NCI-H345 treated with DMSO at 0.1 percent for 48 hours (cell line): ENCODE measurements around the gene NUP210.
A peak's percentile ranks its signal among the peaks of the same experiment; 100 is the strongest.
"Not testable (repeated sequence)": the region's sequence is repeated elsewhere in the genome, so short reads cannot be mapped to it uniquely, and the experiment has no call there.

Experiments used
- DNase-seq: peaks from one replicate; lab custom pipeline; 2025; ENCODE audit not compliant: unreplicated experiment; lab: John Stamatoyannopoulos, UW

NUP210 gene

GRCh38 chr3:13420045-13420830, at the start of gene NUP210:
Gene NUP210 (minus strand): TSS chr3:13420322. CDS start chr3:13420226, 96 bp downstream.
- peak; percentile 14 for DNase-seq

GRCh38 chr3:13466781-13467180, 46.7 kb upstream of the NUP210 start:
- DNase-seq: no peak

GRCh38 chr3:13465236-13465873, 45.2 kb upstream of the NUP210 start:
- no peak for DNase-seq

DNA sequence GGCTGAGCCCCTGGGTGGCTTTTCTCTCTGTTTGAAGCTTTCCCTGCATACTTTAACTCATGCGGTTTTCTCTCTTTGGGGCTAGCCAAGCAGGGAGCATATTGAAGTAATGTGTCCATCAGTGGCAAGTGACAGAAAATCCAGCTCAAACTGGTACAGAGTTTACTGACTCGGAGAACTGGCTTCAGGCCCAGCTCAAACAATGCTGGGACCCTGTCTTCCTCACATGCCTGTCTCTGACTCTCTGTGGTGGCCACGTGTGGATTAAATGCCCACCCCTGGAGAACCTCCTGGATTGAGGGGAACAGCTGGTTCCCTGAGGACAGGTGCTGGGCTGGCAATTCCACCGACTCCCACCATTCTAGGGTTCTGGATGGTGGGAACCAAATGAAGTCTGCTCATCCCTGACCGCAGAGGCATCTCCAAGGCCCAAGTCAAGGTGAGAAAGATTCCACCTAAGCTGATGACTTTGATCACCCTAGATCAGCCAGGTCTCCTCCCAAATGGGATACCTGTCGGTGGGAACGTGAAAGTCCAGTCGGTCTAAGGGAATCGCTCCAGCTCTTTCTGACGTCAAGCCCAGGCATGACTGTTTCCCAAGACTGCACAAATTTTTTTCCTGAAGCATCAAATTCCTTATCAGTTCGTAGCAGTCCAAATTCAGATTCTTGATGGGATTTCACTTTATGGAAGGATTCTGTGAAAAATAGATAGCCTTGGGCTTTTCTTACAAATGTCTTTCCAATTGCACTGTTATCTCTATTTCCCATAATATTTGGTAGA, 43.7 kb upstream of the NUP210 start:
- DNase-seq: no peak

DNA sequence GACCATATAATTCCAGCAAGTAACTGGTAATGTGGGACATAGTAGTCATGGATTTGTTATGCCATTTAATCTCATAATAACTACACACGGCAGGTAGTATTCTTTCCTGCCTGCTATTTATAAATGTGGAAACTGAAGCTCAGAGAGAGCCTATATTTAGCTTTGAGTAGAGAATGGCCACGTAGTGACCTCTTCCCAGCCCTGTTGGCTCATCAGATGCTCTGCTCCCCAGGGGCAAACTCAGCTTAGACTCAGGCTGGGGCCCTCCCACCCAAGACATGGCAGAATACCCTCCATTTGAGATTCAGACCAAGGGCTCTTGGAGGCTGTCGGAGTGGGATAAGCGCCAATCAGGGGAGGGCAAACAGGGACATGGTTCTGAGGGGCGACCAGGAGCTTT, 42.7 kb upstream of the NUP210 start:
- DNase-seq: no peak

DNA sequence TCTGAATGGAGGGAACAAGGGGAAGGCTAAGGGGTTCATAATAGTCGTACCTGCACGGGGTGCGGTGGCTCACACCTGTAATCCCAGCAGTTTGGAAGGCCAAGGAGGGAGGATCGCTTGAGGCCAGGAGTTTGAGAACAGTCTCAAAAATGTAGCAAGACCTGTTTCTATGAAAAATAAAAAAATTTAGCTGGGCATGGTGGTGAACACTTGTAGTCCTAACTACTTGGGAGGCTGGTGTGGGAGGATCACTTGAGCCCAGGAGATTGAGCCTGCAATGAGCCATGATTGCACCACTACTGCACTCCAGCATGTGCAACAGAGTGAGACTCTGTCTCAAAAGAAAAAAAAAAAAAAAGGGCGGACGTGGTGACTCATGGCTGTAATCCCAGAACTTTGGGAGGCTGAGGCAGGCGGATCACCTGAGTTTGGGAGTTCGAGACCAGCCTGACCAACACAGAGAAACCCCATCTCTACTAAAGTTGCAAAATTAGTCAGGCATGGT, 42.1 kb upstream of the NUP210 start:
- DNase-seq: no peak

DNA sequence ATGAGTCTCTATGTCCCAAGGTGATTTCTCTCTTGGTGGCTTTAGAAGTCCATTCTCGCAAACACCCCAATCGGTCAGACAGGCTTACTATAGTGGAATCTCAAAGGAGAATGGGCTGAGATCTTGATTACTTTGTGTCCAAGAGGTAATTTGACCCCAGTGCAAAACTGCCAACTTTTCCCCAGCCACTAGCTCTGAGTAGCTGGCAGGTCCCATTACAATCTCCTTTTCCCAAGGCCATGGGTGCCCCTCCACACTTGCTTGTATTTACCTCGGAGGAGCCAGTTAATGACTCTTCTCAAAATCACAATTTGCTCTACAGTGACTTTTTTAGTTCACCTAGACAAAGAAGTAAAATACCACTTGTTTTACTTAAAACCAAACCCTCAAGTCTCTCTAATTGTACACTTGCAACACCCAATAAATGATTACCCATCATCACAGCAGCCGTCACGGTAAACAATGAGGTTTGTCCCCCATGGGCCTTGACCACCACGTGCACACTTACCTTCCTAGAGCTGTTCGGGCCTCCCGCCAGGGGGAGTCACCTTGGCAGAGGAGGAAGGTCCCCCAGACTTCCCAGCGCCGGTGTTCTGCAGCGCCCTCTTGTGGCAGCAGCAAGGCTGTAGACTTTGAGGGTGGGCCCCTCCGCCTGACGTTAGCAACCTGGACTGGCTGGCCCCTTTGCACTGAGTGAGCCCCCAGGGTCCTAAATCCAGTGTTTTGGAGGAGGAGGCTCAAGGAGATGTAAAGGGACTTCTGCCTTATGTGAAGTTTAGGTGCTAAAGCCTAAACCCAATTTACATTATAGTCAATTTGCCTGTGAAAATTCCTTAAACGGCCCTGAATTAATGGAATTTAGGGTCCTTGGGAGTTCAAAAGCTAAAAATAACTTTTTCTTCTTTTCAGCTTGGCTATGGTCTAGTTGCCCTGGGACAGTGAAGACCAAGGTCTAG, 41.3 kb upstream of the NUP210 start:
- DNase-seq: peak; percentile 5

- DNase-seq: no peak
These were observed 40.2 kb upstream of the NUP210 start for GRCh38 chr3:13460341-13460736.

- no peak for DNase-seq
These were observed 39.7 kb upstream of the NUP210 start for GRCh38 chr3:13459605-13460340.

DNA sequence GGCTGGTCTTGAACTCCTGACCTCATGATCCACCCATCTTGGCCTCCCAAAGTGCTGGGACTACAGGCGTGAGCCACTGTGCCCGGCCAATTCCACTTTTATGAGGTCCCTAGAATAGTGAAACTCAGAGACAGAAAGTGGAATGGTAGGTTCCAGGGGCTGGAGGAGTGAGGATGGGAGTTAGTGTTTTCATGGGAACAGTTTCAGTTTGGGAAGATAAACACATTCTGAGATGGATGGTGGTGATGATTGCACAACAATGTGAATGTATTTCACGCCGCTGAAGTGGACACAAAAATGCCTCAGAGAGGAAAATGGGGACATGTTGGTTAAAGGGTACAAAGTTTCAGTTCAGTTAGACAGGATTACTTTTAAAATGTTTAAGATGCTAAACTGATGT, 37.5 kb upstream of the NUP210 start:
- no peak for DNase-seq

- DNase-seq: no peak
These were observed 35.5 kb upstream of the NUP210 start for GRCh38 chr3:13455644-13456043.

DNA sequence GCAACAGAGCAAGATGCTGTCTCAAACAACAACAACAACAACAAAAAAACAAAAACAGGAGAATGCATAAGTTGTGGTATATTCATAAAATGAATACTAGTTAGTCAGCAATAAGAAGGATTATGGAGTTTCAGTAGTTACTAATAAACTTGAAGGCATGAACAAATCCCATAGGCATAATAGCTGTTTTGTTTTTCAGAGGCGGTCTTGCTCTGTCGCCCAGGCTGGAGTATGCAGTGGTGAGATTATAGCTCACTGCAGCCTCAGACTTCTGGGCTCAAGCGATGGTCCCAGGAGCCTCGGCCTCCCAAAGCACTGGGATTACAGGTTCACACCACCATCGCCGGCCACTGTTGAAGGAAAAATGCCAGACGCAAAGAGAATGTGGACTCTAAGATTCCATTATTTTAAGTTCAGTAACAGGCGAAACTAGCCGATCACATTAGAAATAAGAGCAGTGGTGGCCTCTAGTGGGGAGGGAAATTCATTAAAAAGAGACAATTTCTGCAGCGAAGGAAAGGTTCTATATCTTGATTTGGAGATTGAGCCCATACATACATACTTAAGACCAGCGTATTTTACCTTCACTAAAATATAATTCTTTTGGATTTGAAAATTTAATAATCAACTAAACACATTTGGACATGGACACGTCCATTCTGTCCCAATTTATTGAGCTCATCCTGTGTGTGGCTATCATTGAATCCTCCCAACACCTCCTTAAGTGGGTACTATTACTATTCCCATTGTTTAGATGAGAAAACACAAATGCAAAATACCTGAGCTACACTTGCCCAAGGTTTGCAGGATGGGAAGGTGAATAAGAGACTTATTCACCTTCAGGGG, 32.6 kb upstream of the NUP210 start:
- DNase-seq: peak; percentile 39

GRCh38 chr3:13451301-13451673, 31.2 kb upstream of the NUP210 start:
- DNase-seq: no peak

GRCh38 chr3:13442882-13443281, 22.8 kb upstream of the NUP210 start:
- DNase-seq: not testable (repeated sequence)

- no peak for DNase-seq
These were observed 20.2 kb upstream of the NUP210 start for GRCh38 chr3:13440204-13440817.

GRCh38 chr3:13436213-13436612, 16.1 kb upstream of the NUP210 start:
- DNase-seq: not testable (repeated sequence)

- DNase-seq: no peak
These were observed 13.8 kb upstream of the NUP210 start for GRCh38 chr3:13433912-13434311.

DNA sequence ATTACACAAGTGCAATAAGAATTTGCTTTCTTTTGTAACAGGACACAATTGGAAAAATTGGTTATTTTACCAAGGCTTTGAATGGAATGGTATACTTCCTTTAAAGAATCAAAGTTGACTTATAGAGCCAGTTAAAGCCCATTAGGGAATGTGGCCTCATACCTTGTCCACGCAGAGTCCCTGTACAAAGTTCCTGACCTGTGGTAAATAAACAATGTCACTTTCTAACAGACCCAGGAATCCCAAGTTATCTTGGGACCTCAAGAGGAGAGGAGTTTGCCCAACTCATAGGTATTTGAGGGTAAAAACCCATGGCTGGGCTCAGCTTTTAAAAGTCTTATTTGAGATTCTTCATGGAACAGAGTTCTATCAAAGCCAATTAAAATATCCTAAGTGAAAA, 12.0 kb upstream of the NUP210 start:
- DNase-seq: no peak
